Skeletal muscle tissue (tissue), 4 donors: ENCODE results near the gene UBE2H. TPM values are rescaled to one million over a fixed set of nuclear protein-coding genes. Genes with fewer than 3 reads are reported as not detected.
"Not testable (repeated sequence)": the region's sequence is repeated elsewhere in the genome, so short reads cannot be mapped to it uniquely, and the experiment has no call there.

ENCODE experiments used
- H3K27ac ChIP-seq: one replicate; pipeline ENCODE4 v1.7.0; 2013; ENCODE audit warnings: mild to moderate bottlenecking, low read depth, low read length, inconsistent platforms
- H3K27me3 ChIP-seq, 3 donors: one replicate each; pipeline ENCODE4 v1.7.0; 2013; ENCODE audit warnings: low read length in 3 of 3; ENCODE audit not compliant: control insufficient read depth in 3 of 3, insufficient read depth in 3 of 3
- H3K36me3 ChIP-seq, 3 donors: one replicate each; pipeline ENCODE4 v1.7.0; 2013; ENCODE audit warnings: low read length in 3 of 3; ENCODE audit not compliant: control insufficient read depth in 3 of 3, insufficient read depth in 3 of 3
- H3K4me1 ChIP-seq, 3 donors: one replicate each; pipeline ENCODE4 v1.7.0; 2013; ENCODE audit warnings: low read length in 3 of 3, mild to moderate bottlenecking in 3 of 3; ENCODE audit not compliant: control insufficient read depth in 3 of 3, insufficient read depth in 3 of 3
- H3K4me3 ChIP-seq, 3 donors: one replicate each; pipeline ENCODE4 v1.7.0; 2013; ENCODE audit warnings: low read length in 3 of 3
- H3K9ac ChIP-seq, 3 donors: one replicate each; pipeline ENCODE4 v1.7.0; 2013; ENCODE audit warnings: low read length in 3 of 3, mild to moderate bottlenecking in 3 of 3, moderate library complexity in 2 of 3, low read depth in 1 of 3
- H3K9me3 ChIP-seq, 3 donors: one replicate each; pipeline ENCODE4 v1.7.0; 2013; ENCODE audit warnings: low read length in 3 of 3; ENCODE audit not compliant: control insufficient read depth in 3 of 3
- total RNA-seq: library from RNA; depleted of rRNA; stranded (reverse); fragments of >200 nt; gene quantifications from one replicate; pipeline ENCODE4 v1.2.3, GENCODE V29; 2014
- donor health status: Osteomylitis.

Gene UBE2H
- total RNA-seq, 1 donor from 2014 or later, result 61.6 TPM

DNA sequence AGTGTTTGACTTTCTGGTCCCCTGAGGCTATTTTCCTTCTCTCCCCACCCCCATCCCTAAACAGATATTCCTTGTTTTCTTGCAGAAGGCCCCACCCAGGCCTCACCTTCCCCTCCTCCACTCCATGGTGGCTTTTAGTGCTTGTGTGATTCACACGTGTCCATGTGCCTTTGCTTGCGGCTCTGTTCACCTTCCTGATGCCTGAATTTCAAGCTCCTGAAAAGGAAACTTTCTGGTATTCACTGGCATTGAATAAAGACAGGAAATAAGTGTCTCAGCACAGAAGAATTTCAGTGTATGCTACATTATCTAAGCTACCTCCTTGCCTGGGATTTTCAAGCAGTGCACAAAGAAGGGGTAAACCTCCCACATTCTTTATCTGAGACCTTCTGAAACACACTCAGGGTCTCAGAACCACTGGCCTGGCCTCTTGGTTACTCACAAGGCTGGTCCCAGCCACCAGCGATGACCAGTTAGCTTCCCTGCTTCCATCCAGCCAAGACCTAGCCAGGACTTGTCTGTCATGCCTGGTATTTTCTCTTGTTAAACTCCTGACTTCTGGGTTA, 17.2 kb upstream of the UBE2H start:
- H3K27ac ChIP-seq, result no peak overlapping the region
- no peaks in the 10 kb centered on the region for H3K27me3 ChIP-seq
- H3K9ac ChIP-seq, result peak overlapping the region in 1 of 3 donors; percentile 33
- H3K4me1 ChIP-seq, result no peaks in the 10 kb centered on the region
- no peaks in the 10 kb centered on the region for H3K36me3 ChIP-seq
- H3K9me3 ChIP-seq, result no peaks in the 10 kb centered on the region
- H3K4me3 ChIP-seq, result no peak overlapping the region

- Histone ChIP-seq H3K9ac (no peak overlapping the region), H3K27ac (no peak overlapping the region), H3K9me3 (no peaks in the 10 kb centered on the region), H3K36me3 (no peaks in the 10 kb centered on the region), H3K4me1 (no peaks in the 10 kb centered on the region), H3K4me3 (no peak overlapping the region), H3K27me3 (no peaks in the 10 kb centered on the region)
These were observed 16.0 kb upstream of the UBE2H start for GRCh38 chr7:129968592-129969383.

DNA sequence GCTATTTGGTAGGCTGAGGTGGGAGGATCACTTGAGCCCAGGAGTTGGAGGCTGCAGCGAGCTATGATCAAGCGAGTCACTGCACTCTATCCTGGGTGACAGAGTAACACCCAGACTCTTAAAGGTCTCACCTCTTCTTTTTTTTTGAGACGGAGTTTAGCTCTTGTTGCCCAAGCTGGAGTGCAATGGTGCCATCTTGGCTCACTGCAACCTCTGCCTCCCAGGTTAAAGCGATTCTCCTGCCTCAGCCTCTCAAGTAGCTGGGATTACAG, 7.4 kb upstream of the UBE2H start:
- peaks cover 0 to 14% (median 7%) of the 10 kb centered on the region in 3 donors for H3K4me1 ChIP-seq
- not testable (repeated sequence) for H3K4me3 ChIP-seq, H3K9me3 ChIP-seq, H3K36me3 ChIP-seq, H3K27me3 ChIP-seq, H3K9ac ChIP-seq, H3K27ac ChIP-seq

DNA sequence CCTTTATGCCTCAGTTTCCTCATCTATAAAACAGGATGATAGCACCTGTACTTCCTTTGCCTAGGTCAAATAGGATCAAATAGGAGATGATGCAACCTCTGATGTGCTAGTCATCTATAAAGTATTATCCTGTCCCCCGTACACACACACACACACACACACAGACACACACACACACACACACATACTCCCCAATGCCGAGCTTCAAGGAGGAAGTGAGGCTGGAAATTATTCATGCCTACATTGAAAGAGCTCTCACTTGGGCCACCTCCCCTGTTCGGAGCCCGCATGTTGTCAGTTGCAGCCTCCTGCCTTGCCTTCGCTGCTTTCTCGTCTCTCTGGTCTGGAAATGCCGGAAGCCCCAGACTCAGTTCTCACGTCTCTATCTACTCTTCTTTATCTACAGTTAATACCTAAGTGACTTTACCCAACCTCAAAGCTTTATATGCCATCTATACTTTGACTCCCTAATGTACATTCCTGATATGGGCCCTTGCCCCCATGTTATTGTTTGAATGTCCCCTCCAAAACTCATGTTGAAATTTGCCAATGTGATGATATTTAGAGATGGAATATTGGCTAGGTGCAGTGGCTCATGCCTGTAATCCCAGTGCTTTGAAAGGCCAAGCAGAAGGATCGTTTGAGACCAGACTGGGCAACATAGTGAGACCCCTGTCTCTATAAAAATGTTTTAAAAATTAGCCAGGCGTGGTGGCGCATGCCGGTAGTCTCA, 6.9 kb upstream of the UBE2H start:
- no peak overlapping the region for H3K9ac ChIP-seq
- H3K27ac ChIP-seq, result peak overlapping the region; percentile 79
- H3K9me3 ChIP-seq, result no peaks in the 10 kb centered on the region
- peaks cover 0 to 14% (median 7%) of the 10 kb centered on the region in 3 donors for H3K4me1 ChIP-seq
- H3K36me3 ChIP-seq, result no peaks in the 10 kb centered on the region
- H3K27me3 ChIP-seq, result no peaks in the 10 kb centered on the region
- H3K4me3 ChIP-seq, result no peak overlapping the region

DNA sequence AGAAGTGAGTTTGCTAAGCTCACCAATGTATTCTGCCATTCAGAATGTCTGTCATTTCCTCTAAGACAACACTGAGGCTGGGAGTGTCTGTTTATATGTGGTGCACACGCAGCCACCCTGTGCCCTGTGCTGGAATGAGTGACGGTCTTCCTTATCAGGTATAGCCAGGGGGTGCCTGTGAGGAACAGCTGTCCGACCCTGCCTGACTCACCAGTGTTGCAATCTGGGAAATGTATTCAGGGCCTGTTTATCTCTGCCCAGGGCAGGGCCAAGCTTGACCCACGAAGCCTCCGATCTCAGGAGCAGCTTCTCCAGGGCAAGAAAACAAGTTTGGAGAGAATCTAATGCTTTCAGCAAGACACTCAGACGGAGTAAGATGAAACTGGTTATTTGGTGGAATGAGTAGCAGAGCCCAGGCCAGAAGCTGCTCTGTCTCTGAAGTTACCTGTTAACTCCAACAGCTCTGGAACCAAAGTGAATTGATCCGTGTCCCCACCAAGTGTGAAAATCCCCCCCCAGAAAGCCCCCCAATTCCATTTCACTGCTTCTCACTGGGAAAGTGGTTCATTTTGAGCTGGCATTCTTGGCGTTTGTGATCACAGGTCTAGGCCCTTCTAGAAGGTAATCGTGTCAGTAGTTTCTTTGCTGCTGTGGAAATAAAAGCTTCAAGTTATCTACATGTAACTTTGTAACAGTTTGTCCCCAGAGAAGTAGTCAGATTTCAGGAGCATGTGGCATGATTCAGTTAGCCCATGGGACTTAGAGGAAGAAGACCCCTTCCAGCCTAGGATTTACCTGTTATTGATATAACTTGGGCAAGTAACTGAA, 6.1 kb upstream of the UBE2H start:
- Histone ChIP-seq H3K27me3 (no peaks in the 10 kb centered on the region), H3K27ac (peak overlapping the region; percentile 79), H3K4me1 (peaks cover 0 to 14% (median 7%) of the 10 kb centered on the region in 3 donors), H3K9me3 (no peaks in the 10 kb centered on the region), H3K36me3 (no peaks in the 10 kb centered on the region), H3K9ac (peak overlapping the region; percentile 33 to 61 (median 47)), H3K4me3 (peak overlapping the region in 1 of 3 donors; percentile 41)

DNA sequence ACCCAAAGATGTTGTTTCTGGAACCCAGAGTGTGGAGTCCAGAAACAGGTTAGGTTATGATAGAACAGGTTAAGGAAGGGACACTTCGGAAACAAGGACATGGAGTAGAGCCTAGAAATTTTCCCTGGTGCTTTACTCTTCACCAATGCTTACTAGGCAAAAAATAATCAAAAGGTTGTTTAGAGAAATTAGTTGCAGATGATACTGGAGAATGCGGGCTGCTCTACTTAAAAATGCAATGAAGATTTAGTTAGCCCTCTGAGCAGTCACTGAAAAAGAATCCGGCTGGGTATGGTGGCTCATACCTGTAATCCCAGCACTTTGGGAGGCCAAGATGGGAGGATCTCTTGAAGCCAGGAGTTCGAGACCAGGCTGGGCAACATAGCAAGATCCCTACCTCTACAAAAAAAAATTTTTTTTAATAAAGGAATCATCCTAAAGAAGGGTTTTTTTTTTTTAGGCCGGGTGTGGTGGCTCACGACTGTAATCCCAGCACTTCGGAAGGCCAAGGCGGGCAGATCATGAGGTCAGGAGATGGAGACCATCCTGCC, 3.3 kb upstream of the UBE2H start:
- Histone ChIP-seq H3K9me3 (no peaks in the 10 kb centered on the region), H3K36me3 (peaks cover 0 to 2% (median 0%) of the 10 kb centered on the region in 3 donors), H3K4me1 (peaks cover 3 to 18% (median 7%) of the 10 kb centered on the region in 3 donors), H3K4me3 (no peak overlapping the region), H3K9ac (no peak overlapping the region), H3K27ac (no peak overlapping the region), H3K27me3 (no peaks in the 10 kb centered on the region)

DNA sequence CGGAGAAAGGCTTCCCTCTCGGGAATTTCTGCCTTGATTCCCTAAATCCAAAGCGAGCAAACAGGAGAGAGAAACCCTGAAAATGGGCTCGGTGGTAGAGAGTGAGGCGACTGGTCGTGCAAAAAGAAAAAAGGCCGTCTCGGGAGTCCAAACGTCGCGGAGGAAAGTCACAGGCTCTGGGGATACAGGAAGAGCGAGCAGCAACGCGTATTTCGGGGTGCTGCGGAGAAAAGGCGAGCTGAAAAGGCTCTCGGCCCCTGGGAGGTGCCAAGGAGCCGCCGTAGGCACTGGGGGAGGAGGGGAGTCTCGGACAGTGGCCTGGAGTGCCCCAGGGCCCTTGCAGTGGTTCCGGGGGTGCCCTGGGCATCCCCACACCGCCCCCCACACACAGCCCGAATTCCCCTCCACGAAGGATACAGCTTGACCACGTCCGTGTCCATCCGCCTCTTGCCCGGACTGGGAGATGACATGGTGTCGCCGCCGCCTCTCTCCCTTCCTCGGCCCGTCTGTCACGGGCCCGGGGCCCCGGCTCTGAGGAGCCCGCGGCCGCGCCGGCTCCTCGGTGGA, 591 bp downstream of the UBE2H start:
- H3K4me1 ChIP-seq, result peaks cover 25 to 28% (median 27%) of the 10 kb centered on the region in 3 donors

GRCh38 chr7:129951226-129952085, 1.3 kb downstream of the UBE2H start:
- H3K4me1 ChIP-seq, result peaks cover 27 to 32% (median 32%) of the 10 kb centered on the region in 3 donors
- peak overlapping the region; percentile 97 for H3K27ac ChIP-seq
- no peaks in the 10 kb centered on the region for H3K27me3 ChIP-seq
- H3K9me3 ChIP-seq, result no peaks in the 10 kb centered on the region
- peaks cover 0 to 2% (median 0%) of the 10 kb centered on the region in 3 donors for H3K36me3 ChIP-seq
- H3K9ac ChIP-seq, result peak overlapping the region; percentile 96 to 98 (median 97)
- H3K4me3 ChIP-seq, result peak overlapping the region; percentile 91 to 93 (median 91)

More for the DNA sequence above, 591 bp downstream of the UBE2H start:
- peak overlapping the region; percentile 96 to 98 (median 97) for H3K9ac ChIP-seq
- peak overlapping the region; percentile 97 for H3K27ac ChIP-seq
- H3K4me3 ChIP-seq, result peak overlapping the region; percentile 91 to 93 (median 91)
- H3K36me3 ChIP-seq, result peaks cover 0 to 2% (median 0%) of the 10 kb centered on the region in 3 donors
- H3K27me3 ChIP-seq, result no peaks in the 10 kb centered on the region
- no peaks in the 10 kb centered on the region for H3K9me3 ChIP-seq
